ENCODE data around the gene NAV1.
A peak's percentile ranks its signal among the peaks of the same experiment; 100 is the strongest.
"Not testable (repeated sequence)": the region's sequence is repeated elsewhere in the genome, so short reads cannot be mapped to it uniquely, and the experiment has no call there.

NAV1 gene

DNA sequence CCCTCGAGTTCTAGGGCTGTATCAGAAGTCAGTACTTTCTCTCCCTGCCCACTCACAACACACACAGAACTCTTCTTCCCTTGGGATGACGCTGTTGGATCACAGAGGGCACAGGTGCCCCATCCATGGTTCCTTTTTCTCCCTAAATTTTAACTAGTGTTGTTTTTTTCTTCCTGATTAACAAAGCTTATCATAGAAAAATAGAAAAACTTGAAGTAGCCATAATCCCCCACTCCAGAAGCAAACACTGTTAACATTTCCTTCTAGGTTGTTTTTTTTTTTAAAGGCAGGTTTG lies 27.5 kb downstream of the NAV1 start:
- DNase-seq: no peak

DNA sequence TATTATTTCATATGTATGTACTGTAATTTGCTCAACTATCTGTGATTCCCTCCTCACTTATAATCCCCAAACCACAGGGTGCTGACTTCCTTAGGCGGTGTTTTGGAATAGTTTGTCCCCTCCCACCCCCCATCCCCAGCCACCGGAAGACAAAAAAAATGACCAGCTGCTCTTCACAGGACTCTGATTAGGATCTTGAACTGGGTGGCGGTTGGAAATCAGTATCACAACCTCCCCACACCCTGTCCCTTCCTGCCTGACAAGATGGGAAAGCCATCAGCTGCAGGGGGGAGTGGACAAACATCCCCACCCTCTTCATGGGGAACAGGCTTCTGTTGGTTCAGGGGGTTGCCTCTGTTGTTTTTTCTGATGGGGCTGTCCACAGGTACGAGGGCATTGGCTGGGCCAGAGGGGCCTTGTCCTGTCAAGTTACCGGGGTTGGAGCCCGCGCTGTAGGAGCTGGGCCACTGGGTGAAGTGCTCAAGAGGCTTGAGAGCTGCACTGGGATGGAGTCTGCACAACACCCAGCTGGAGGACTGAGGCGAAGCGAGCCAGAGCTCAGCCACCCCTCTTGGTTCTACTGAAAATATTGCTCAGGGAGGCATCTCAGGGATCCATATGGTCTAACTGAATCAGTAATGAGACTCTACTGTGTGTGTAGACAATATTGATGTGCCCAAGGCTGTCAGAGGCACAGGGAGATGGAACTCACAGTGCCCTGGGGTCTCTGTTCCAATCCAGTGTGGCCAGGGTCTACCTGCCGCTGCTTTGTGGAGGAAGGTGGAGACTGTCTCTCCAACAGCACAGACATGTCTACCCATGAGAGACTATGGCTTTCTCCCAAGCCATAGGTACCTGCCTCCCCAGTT lies 28.2 kb downstream of the NAV1 start:
- no peak for DNase-seq

DNA sequence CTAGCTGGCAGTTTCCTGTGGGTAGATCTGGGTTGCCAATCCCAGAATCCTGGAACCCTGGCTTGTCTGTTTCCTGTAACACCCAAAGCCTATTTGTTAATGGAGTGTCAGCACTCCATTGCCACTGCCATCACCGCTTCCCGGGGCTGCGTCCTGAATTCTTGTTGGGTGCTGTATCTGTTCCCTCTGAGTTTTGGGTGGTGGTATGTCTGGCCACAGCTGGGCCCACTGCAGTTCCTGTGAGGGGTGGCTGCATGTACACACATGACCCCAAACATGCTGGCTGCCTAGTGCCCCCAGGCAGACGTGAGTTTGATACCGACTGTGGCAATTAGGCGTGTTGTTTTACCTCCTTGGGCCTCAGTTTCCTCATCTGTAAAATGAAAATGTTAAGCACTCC lies 29.3 kb downstream of the NAV1 start:
- DNase-seq: no peak

DNA sequence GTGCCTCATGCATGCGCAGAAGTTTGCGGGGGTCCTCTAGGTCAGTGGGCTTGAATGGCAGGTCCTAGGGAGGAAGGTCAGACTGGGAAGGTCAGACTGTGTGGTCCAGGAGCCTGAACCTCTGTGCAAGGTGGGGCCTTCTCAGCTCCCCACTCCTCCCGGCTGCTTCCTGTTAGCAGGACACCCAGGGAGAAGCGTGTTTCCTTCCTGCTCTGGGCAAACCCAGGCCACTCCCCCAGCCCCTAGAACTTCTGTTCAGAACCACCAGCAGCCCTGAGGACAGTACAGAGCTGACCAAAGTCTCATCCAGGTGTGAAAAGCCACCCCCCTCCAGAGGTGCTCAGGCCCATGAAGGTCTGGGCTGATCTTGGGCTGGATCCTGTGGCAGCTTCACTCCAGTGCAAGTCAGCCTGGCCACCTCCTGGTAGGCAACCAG lies 29.9 kb downstream of the NAV1 start:
- no peak for DNase-seq

DNA sequence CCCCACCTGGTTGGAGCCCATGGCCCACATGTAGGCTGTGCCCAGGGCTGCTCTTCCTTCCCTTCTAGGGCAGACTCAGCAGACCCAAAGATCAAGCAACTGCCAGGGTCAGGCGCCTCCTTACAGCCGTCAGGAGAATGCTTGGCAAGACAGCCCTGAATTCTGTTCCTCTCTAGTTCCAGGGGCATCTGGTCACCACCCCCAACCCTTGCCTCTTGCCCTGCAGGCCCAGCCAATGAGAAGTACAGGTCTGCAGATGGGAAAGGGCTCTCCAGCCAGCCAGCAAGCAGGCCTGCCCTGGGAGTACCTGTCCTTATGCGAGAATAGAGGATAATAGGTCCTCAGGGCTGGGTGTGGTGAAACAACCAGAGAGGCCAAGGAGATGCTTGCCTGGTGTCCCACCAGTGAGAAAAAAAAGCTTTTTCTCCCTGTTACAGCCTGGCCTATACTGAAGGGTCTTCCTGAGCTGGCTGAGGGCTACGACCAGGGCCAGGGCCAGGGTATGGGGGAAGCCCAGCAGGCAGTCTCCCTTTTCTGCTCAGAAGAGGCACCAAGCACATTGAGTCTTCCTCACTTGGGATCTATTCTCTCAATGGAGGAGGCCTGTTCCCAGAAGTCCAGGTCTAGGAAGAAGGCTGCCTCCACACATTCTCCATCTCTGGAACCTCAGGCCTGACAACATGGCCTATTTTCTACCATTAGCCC lies 31.4 kb downstream of the NAV1 start:
- no peak for DNase-seq

DNA sequence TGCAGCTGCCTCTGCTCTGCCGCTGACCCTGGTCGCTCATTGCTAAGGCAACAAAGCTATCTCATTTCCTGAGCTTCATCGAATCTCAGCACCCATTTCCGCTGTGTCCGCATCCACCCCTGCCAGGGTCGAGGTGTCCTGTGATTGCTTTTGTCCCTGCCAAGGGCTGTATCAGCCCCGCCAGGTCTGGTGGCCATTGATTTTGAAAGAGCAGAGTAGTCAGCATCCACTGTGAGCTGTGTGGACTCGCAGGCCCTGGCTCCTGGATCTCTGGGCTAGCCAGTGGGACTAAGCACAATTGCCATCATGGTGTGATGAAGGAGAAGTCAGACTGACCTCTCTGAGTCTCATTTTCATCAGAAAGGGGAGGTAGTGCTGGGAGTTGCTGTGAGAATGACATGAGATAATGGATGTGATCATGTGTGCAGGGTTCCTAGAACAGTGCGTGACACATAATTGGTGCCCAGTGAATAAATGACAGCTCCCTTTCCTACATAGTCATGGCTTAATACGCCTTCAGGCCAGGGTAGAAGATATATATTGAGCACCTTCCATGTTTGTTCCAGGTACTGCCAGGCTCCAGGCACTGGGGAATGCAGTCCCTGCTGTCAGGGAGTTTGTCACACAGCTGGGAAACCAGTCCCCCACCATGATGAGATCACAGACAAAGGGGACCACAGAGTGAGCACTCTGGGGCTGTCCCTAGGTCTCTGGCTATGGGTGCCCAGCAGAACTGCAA lies 32.1 kb downstream of the NAV1 start:
- peak in 1 of 2 donors; percentile 14 for DNase-seq

DNA sequence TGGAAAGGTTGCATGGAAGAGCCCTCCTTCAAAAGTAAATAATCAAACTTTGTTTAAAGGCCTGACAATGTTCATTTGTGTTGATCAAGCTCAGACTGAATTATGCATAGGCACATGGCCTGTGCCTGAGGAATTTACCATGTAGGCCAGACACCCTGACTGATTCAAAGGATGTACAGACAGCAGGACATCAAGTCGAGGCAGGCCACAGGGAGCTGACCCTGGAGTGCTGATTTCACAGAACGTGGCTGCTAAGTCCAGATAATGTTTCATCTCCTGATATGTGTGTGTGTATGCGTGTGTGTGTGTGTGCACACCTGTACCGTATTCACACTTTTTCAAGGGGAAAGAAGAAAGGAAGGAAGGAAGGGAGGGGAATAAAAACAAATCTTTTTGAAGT lies 34.1 kb downstream of the NAV1 start:
- DNase-seq: no peak

DNA sequence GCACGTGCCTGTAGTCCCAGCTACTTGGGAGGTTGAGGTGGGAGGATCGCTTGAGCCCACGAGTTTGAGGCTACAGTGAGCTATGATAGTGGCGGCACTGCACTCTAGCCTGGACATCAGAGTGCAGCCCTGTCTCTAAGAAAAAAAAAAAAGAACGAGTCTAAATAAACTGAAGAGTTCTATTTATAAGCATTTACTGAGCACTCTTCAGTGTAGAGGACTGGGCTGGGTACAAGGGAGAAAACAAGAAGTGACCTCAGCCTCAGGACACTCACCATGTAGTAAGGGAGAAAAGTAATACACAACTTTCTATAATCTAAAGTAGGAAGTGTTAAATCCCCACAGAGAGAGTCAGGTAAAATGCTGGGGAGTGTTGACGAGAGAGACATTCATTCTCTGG lies 35.0 kb downstream of the NAV1 start:
- DNase-seq: no peak

DNA sequence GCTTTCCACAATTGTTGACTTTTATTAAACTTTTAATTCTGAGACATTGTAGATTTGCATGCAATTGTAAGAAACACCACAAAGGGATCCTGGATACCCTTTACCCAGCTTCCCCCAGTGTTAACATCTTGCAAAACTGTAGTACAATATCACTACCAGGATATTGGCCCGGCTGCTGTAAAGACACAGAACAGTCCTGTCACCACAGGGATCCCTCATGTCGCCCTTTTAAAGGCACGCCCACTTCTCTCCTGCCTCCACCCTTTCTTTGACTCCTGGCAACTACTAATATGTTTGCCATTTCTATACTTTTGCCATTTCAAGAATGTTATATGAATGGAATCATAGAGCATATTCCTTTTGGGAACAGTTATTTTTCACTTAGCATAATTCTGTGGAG lies 37.0 kb downstream of the NAV1 start:
- no peak for DNase-seq

DNA sequence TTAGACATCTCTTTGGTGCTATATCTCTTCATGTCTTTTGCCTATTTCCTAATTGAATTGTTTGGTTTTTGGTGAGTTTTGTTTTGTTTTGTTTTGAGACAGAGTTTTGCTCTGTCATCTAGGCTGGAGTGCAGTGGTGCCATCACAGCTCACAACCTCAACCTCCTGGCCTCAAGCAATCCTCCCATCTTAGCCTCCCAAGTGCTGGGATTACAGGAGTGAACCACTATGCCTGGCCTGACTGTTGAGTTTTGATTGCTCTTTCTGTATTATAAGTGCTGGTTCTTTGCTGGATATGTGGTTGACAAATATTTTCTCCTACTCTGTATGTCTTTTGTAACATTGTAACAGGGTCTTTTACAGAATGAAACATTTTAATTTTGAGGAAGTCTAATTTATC lies 38.0 kb downstream of the NAV1 start:
- DNase-seq: no peak

DNA sequence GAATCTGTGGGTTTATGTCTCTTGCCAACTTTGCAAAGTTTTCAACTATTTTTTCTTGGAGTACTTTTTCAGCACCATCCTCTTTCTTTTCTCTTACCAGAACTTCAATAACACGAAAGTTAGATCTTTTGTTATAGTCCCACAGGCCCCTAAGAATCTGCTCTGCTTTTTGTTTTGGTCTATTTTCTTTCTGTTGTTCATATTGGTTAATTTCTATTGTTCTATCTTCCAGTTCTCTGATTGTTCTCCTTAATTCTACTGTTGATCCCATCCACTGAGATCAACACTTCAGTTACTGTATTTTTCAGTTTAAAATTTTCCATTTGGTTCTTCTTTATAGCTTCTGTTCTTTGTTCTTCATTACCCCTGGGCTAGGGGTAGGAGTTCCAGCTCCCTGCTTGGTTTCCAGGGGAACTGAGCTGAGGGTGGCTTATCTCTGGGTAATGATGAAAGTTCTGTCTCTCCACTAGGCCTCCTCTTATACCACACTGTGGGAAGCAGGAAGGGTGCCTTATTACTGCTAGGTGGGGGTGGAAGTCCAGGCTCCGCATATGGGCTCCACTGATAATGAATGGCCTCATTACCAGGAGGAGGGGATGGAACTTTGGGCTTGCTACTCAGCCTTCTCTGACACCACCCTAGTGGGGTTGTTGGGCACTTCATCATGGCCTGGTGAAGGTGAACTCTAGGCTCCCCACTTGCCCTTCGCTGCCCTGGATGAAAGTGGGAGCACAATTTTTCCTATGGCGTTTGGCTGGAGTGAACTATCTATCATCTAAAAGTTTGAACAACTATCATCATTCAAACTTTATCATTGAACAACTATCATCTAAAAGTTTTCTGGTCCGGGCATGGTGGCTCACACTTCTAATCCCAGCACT lies 39.3 kb downstream of the NAV1 start:
- DNase-seq: no peak

DNA sequence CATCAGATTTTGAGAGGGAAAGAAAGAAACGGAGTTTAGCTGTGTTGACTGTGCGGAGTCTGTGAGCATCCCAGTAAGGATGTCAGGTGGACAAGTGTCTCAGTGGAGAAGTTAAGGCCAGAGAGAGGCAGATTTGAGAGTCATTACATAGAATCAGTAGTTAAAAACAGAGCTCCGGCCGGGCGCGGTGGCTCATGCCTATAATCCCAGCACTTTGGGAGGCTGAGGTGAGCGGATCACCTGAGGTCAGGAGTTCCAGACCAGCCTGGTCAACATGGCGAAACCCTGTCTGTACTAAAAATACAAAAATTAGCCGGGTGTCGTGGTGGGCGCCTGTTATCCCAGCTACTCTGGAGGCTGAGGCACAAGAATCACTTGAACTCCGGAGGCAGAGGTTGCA lies 42.4 kb downstream of the NAV1 start:
- not testable (repeated sequence) for DNase-seq

DNA sequence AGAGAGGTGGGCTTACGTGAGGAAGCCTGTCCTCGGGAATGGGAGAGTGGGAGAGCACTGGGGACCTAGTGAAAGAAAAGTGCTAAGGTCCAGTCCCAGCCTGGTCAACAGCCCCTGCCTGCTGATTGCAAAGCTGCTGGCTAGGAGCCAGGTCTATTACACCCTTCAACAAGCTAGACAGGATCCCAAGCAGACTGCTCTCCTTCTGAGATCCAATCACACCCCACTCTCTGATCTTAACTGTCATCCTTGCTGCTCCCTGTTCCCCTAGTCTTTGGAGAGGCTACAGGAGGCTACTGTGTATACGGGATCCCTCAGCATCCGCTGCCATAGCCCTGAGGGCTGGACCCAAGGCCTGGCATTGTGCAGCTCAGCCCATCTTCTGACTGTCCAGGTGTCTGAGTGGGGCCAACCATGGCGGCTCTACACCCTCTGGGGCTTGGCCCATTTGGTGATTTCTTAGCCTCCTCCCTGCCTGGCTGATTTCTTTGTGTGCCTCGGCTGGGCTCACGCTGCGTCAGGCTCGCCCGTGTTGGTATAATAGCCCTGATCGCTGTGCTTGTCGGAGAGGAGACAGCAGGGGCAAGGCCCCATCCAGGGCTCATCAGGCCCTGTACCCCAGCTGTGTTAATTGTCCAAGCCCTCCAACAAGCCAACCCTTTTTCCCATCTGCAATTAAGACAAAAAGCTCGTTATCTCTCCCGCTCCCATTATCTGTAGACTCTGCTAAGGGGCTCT lies 43.9 kb downstream of the NAV1 start:
- DNase-seq: no peak

DNA sequence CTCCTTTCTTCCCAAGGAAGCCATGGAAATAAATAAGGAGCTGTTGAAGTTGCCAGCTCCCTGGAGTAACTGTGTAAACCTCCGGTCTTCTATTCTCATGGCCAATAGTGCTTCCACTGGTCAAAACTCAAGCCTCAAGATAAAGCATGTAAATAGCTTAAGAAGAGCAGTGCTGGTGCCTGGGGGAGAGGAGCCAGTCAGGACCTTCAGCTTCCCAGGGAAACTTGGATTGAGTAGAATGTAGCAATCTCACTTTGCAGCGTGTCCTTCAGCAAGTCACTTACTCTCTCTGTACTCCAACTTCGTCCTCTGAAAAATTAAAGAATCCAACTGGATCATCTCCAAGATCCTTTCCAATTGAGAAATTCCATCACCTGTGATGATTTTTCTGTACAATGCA lies 44.7 kb downstream of the NAV1 start:
- no peak for DNase-seq

DNA sequence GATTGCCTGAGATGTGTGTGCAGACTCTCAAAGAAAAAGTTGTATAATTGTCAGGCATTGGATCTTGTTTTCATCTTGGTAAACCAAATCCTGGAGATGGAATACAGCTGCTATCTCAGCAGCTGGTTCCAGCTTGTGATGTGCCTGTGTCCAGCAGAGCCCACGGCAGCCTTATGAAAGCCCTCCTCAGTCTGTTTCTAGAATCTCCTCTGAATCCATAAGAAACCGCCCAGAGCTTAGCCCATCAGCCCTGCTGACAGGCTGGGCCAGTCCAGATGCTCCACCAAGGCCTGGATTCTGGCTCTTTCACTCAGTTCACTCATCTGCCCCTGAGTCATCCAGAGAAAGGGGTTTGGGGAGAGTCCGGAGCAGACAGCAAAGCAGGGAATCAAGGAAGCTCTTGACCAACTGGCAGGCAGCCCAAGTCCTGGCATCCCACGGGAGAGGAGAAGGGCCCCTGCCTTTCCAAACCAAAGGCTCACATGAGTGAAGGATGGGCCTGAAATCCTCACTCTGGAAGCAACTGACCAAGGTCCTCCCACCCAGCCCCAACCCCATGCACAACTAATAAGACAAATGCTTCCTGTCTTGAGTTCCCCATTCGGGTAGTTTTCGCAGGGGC lies 45.7 kb downstream of the NAV1 start:
- DNase-seq: no peak

DNA sequence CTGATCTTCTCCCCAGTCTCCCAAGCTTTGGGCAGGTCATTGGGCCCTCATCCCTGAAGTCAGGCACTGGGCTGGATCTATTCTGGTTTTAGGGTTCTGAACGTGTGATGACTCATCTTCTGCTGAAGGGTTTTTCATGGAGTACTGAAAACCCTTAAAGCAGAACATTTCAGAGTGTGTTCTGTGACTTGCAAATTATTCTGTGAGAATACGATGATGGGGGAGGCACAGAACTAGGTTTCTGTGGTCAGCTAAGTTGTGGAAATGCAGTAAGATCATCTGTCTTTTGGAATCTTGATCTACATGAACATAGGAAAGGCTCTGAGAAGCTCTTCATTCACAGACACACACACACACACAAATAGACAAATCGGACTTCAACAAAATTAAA lies 46.2 kb downstream of the NAV1 start:
- DNase-seq: no peak

DNA sequence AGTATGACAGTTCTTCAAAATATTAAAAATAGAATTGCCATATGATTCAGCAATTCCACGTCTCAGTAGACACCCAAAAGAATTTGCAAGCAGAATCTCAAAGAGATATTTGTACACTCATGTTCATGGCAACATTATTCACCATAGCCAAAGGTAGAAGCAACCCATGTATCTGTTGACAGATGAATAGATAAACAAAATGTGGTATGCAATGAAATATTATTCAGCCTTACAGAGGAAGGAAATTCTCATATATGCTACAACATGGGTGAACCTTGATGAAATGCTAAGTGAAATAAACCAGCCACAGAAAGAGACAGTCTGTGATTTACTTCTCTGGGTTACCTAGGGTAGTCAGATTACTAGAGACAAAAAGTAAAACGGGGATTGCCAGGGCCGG lies 47.0 kb downstream of the NAV1 start:
- DNase-seq: no peak

DNA sequence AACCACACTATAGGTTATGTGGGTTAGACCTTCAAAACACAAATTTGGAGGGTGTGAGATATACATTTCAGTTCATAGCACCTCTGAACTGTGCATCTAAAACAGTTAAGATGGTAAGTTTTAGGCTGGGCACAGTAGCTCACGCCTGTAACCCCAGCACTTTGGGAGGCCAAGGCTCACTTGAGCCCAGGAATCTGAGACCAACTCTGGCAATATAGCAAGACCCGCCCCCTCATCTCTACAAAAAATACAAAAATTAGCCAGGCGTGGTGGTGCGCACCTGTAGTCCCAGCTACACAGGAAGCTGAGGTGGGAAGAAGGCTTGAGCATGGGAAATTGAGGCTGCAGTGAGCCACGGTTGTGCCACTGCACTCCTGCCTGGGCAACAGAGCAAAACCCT lies 47.9 kb downstream of the NAV1 start:
- DNase-seq: no peak

DNA sequence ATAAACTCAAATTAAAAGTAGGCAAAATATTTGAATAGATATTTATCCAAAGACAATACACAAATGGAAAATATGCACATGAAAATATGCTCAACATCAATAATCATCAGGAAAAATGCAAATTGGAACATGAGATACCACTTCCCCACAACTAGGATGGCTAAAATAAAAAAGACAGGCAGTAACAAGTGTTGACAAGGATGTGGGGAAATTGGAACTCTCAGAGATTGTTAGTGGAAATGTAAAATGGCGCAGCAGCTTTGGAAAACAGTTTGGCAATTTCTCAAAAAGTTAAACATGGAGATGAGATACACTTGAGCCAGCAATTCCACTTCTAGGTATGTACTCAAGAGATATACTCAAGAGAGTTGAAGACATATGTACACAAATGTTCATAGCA lies 48.8 kb downstream of the NAV1 start:
- DNase-seq: no peak
